PC-9 (cell line): ENCODE data around the gene COL18A1.

ENCODE experiments used
- EZH2 ChIP-seq: fragments of 200-600 bp; sonication (generic); IDR thresholded peaks from 2 replicates; pipeline ENCODE4 v1.8.0; 2017; ENCODE audit warnings: antibody characterized with exemption, low read depth
- TF ChIP-seq, protein P1 (sequence below): fragments of 200-600 bp; sonication (generic); conservative IDR thresholded peaks from 2 replicates; pipeline ENCODE4 v1.6.1; 2017; ENCODE audit warnings: mixed run types, antibody characterized with exemption, mild to moderate bottlenecking, moderate library complexity

- TF ChIP-seq, protein P1, sequence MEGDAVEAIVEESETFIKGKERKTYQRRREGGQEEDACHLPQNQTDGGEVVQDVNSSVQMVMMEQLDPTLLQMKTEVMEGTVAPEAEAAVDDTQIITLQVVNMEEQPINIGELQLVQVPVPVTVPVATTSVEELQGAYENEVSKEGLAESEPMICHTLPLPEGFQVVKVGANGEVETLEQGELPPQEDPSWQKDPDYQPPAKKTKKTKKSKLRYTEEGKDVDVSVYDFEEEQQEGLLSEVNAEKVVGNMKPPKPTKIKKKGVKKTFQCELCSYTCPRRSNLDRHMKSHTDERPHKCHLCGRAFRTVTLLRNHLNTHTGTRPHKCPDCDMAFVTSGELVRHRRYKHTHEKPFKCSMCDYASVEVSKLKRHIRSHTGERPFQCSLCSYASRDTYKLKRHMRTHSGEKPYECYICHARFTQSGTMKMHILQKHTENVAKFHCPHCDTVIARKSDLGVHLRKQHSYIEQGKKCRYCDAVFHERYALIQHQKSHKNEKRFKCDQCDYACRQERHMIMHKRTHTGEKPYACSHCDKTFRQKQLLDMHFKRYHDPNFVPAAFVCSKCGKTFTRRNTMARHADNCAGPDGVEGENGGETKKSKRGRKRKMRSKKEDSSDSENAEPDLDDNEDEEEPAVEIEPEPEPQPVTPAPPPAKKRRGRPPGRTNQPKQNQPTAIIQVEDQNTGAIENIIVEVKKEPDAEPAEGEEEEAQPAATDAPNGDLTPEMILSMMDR: no peak
- no peak for TF ChIP-seq EZH2
These were observed 10.4 kb downstream of the COL18A1 start for GRCh38 chr21:45415188-45415942.
